GM12872 (cell line): ENCODE data around the gene BCOR.

Experiments used
- TF ChIP-seq, protein P1 (sequence below): IDR thresholded peaks from 3 replicates; pipeline ENCODE4 v1.5.1; 2011; ENCODE audit warnings: low read depth, mild to moderate bottlenecking, low read length, moderate library complexity; ENCODE audit not compliant: insufficient read depth

Gene BCOR

DNA sequence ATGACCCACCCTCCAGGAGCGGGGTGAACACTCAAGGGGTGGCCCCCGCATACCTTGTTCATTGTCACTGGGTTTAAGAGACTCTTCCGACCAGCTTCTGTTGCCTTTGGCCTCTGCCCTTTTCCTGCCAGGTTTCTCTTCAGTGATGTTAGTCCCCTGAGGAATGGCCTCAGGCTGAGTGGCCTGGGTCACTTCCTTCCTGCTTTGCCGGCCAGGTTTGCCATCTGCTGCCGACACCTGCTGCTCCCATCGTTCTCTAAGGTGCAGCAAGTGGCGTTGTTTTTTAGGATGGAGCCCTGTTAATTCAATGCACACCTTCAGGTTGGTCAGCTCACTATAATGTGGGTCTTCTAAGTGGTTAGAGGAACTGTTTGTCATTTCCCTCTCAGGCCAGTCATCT lies 34.2 kb downstream of the BCOR start:
- TF ChIP-seq, protein P1, sequence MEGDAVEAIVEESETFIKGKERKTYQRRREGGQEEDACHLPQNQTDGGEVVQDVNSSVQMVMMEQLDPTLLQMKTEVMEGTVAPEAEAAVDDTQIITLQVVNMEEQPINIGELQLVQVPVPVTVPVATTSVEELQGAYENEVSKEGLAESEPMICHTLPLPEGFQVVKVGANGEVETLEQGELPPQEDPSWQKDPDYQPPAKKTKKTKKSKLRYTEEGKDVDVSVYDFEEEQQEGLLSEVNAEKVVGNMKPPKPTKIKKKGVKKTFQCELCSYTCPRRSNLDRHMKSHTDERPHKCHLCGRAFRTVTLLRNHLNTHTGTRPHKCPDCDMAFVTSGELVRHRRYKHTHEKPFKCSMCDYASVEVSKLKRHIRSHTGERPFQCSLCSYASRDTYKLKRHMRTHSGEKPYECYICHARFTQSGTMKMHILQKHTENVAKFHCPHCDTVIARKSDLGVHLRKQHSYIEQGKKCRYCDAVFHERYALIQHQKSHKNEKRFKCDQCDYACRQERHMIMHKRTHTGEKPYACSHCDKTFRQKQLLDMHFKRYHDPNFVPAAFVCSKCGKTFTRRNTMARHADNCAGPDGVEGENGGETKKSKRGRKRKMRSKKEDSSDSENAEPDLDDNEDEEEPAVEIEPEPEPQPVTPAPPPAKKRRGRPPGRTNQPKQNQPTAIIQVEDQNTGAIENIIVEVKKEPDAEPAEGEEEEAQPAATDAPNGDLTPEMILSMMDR, result no peak

DNA sequence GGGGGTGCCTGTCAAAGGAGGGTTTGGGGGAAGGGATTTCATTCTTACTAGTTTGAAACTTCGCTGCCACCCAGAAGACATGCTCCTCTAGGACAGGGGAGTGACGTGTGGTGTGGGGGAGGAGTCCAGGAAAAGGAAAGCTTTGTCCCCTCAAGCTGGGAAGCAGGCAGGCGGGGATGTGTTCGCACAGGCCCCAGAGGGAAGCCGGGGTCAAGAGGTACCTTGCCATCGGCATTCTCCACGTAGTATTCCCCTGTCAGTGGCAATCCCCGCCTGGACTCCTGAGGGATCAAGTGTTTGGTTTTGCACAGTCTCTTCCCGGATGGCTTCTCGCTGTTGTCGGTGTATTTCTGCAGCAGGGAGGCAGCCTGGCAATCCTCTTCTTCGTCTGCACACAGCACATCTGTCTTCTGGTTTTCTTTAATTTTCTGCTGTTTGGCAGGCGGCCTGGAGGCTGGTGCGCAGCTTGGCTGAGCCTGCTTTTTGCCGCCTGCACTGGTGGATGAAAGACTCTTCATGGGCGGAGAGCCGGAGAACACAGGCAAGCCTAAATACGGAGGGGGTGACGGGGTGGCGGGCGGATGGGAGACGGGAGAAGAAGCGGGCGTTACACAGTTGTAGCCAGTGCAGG lies 35.1 kb downstream of the BCOR start:
- TF ChIP-seq, protein P1, result no peak

DNA sequence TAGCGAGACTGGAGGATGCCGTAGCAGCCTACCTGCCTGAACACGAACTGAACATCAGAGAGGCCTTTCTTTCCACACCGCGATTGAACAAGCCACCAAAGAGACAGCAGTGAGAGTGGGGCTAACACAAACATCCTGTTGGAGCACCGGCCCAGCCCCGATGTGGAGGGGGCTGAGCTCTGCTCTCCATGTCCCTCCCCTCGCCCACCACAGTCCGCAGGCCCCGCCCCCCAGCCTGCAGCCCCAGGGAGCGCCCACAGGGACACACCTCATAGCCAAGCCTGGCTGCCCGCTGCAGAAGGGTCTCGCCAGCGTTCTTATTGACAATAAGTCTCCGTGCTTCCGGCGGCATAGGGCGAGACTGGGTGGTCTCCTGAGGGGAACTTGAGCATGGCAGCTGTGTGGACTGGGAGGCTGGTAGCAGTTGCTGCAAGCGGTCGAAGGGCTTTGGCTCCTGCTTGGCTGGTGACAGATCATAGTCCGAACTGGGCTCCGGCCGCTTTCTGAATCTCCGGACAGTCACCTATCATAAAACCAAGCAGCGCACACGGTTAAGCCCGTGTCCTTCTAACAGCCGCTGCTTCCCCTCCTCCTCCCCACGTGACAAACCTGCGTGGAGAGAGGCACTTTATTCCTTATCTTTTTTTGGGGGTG lies 35.8 kb downstream of the BCOR start:
- TF ChIP-seq, protein P1, result no peak

DNA sequence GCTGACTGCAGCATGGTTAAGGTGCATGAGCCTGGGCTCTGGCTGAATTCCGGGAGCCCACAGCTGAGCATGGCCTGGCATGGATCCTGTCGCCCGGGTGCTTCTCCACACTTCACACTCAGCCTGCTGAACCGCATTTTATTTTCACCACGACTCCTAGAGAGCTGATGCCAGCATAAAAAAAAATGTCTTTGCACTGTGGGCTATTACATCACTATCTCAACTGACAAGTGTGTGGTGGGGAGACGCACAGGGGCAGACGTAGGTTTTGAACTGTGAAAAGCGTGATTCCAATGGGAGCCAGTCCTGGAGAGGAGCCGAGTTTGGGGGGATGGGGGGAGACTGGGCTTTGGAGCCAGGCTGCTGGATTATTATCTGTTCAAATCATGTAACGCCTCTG lies 36.8 kb downstream of the BCOR start:
- TF ChIP-seq, protein P1, result no peak

DNA sequence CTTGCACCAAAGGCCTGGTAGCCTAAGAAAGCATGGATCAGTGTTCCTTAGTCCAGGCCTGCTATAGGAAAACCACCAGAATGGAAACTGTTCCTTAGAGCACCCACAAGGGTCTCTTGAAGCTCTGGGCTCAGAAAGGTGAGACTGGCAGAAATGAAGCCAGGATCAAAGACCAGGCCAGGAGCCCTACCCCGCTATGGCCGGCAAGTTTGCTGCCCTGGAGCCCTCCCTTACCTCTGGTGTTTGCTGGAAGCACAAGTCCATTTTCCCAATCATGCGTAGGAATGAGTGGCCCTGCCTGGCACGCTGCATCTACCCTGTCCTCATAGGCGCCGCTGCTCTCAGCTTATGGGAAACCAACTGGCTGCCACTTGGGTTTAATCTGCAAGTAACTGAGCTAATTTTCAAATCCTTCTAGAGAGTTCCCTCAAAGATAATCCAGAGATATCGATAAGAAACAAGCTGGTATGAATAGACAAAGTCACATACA lies 37.4 kb downstream of the BCOR start:
- TF ChIP-seq, protein P1, result no peak

DNA sequence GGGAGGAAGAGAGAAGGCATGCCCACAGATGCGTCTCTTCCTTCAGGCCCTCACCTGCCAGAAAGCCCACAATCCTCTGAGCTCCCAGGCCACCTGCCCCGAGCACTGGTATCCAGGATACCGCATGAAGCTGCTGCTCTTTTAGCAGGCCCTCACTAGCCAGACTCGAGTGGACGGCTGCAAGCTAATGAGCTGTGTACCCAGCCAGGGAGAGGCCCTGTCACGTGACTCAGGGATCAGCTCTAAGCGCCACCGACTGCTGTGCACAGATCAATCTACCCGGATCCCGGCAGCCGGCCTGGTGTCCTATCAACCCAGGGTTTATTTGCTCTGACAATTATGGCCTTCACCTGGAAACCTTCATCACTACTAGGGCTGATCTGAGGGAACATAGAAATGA lies 39.0 kb downstream of the BCOR start:
- TF ChIP-seq, protein P1, result no peak

DNA sequence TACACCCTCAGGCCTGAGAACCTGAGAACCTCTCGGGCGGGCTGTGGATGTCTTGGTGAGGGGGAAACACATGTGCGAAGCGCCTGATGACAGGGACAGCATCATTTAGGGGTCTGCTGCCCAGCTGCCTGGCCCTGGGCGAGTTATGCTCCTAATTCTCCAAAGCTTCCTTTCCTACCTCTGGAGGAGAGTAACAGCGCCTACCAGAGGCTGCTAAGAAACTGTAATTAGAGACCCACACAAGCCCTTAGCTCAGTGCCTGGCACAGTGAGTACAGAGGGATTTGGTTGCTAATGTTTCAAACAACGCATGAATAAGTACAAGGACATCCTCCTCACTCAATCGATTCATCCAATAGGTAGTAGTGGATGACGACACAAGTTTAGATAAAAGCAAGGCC lies 40.4 kb downstream of the BCOR start:
- TF ChIP-seq, protein P1, result peak; percentile 20; the same call in 1 of the 3 replicates
